ENCODE data around the gene CACNA2D2. TPM values are rescaled to one million over a fixed set of nuclear protein-coding genes. Genes with fewer than 3 reads are reported as not detected.

The CACNA2D2 gene
- total and polyA plus RNA-seq, 4 donors, result 0.10 to 0.19 (median 0.15) TPM

GRCh38 chr3:50416736-50417636, 86.4 kb downstream of the CACNA2D2 start:
- no peak overlapping the region for H3K9ac ChIP-seq (ENCODE audit: low read depth in 1 of 2, low read length in 2 of 2)
- no peaks in the 10 kb centered on the region for H3K36me3 ChIP-seq (ENCODE audit: control insufficient read depth in 4 of 4, insufficient read depth in 3 of 4, low read depth in 1 of 4, low read length in 3 of 4)
- H3K9me3 ChIP-seq (ENCODE audit: control insufficient read depth in 4 of 4, low read length in 3 of 4), result no peaks in the 10 kb centered on the region
- no peak overlapping the region for H3K4me3 ChIP-seq (ENCODE audit: low read depth in 1 of 3, low read length in 3 of 3)
- WGBS, result 88% methylated on average over 9 of the region's 9 CpGs
- no peak for TF ChIP-seq FOXA1 (IDR thresholded peaks at IDR 0.05)
- TF ChIP-seq EGR1 (IDR thresholded peaks at IDR 0.05; ENCODE audit: low read depth in 2 of 2), result no peak
- TF ChIP-seq HNF4A (conservative IDR thresholded peaks at IDR 0.05), result no peak
- TF ChIP-seq FOXA2 (IDR thresholded peaks at IDR 0.05), result no peak
- no peak for TF ChIP-seq JUND (IDR thresholded peaks at IDR 0.05)
- no peak overlapping the region for H3K27ac ChIP-seq (ENCODE audit: low read depth in 1 of 2, low read length in 2 of 2)
- H3K27me3 ChIP-seq (ENCODE audit: control insufficient read depth in 4 of 4, insufficient read depth in 4 of 4, low read length in 3 of 4), result no peaks in the 10 kb centered on the region
- DNase-seq (ENCODE audit: low spot score), result no peak
- no peaks in the 10 kb centered on the region for H3K4me1 ChIP-seq (ENCODE audit: control insufficient read depth in 4 of 4, insufficient read depth in 4 of 4, low read length in 3 of 4)

DNA sequence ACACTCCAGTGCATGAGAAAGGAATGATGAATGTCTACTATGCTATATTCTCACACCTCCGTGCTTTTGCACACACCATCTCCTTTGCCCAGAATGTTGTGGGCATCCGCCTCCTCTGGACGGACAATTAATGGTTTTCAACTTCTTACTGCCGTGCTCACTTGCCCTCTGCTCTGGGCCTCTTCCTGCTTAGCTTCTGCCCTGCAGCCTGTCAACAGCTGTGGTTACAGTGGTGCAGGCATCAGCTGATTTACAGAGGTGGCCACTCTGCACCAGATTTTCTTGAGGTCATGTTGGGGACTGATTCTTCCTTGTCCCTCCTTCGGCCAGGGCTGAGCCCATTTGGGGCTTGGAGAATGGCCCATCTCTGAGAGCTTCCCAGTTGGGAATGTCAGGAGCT, 87.6 kb downstream of the CACNA2D2 start:
- no peak for TF ChIP-seq GABPA (IDR thresholded peaks at IDR 0.05 in 1 of 2, conservative IDR thresholded peaks at IDR 0.05 in 1 of 2)
- TF ChIP-seq FOXA2 (IDR thresholded peaks at IDR 0.05), result no peak
- TF ChIP-seq HNF4G (IDR thresholded peaks at IDR 0.05), result no peak
- no peak for TF ChIP-seq REST (IDR thresholded peaks at IDR 0.05)
- TF ChIP-seq JUND (IDR thresholded peaks at IDR 0.05), result no peak
- TF ChIP-seq NR2F2 (IDR thresholded peaks at IDR 0.05), result no peak
- TF ChIP-seq YY1 (IDR thresholded peaks at IDR 0.05), result no peak
- no peak for TF ChIP-seq EGR1 (IDR thresholded peaks at IDR 0.05; ENCODE audit: low read depth in 2 of 2)
- TF ChIP-seq RXRA (IDR thresholded peaks at IDR 0.05), result no peak
- TF ChIP-seq, protein P1, sequence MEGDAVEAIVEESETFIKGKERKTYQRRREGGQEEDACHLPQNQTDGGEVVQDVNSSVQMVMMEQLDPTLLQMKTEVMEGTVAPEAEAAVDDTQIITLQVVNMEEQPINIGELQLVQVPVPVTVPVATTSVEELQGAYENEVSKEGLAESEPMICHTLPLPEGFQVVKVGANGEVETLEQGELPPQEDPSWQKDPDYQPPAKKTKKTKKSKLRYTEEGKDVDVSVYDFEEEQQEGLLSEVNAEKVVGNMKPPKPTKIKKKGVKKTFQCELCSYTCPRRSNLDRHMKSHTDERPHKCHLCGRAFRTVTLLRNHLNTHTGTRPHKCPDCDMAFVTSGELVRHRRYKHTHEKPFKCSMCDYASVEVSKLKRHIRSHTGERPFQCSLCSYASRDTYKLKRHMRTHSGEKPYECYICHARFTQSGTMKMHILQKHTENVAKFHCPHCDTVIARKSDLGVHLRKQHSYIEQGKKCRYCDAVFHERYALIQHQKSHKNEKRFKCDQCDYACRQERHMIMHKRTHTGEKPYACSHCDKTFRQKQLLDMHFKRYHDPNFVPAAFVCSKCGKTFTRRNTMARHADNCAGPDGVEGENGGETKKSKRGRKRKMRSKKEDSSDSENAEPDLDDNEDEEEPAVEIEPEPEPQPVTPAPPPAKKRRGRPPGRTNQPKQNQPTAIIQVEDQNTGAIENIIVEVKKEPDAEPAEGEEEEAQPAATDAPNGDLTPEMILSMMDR (IDR thresholded peaks at IDR 0.05; ENCODE audit: low read depth, low read length, missing input control), result no peak
- no peak for TF ChIP-seq ZBTB33 (IDR thresholded peaks at IDR 0.05)
- no peak for TF ChIP-seq RAD21 (IDR thresholded peaks at IDR 0.05)
- no peak for TF ChIP-seq SP1 (IDR thresholded peaks at IDR 0.05)
- TF ChIP-seq MAX (IDR thresholded peaks at IDR 0.05), result no peak
- TF ChIP-seq ATF3 (IDR thresholded peaks at IDR 0.05), result no peak
- DNase-seq (ENCODE audit: low spot score), result no peak
- Histone ChIP-seq H3K9me3 (ENCODE audit: control insufficient read depth in 4 of 4, low read length in 3 of 4) (no peaks in the 10 kb centered on the region), H3K4me1 (ENCODE audit: control insufficient read depth in 4 of 4, insufficient read depth in 4 of 4, low read length in 3 of 4) (no peaks in the 10 kb centered on the region), H3K27me3 (ENCODE audit: control insufficient read depth in 4 of 4, insufficient read depth in 4 of 4, low read length in 3 of 4) (no peaks in the 10 kb centered on the region), H3K9ac (ENCODE audit: low read depth in 1 of 2, low read length in 2 of 2) (no peak overlapping the region), H3K36me3 (ENCODE audit: control insufficient read depth in 4 of 4, insufficient read depth in 3 of 4, low read depth in 1 of 4, low read length in 3 of 4) (no peaks in the 10 kb centered on the region), H3K4me3 (ENCODE audit: low read depth in 1 of 3, low read length in 3 of 3) (no peak overlapping the region), H3K27ac (ENCODE audit: low read depth in 1 of 2, low read length in 2 of 2) (no peak overlapping the region)
- WGBS, result 65% methylated on average over 5 of the region's 5 CpGs

All from liver (tissue), 9 donors.